HG03439 (cell line): ENCODE measurements around the gene BICD1.

Experiments used
- ATAC-seq: cut with Tn5 transposase; IDR thresholded peaks from one replicate; pipeline ENCODE4 v1.9.1; 2021; ENCODE audit warnings: mild to moderate bottlenecking, moderate library complexity; ENCODE audit not compliant: unreplicated experiment

BICD1 gene

DNA sequence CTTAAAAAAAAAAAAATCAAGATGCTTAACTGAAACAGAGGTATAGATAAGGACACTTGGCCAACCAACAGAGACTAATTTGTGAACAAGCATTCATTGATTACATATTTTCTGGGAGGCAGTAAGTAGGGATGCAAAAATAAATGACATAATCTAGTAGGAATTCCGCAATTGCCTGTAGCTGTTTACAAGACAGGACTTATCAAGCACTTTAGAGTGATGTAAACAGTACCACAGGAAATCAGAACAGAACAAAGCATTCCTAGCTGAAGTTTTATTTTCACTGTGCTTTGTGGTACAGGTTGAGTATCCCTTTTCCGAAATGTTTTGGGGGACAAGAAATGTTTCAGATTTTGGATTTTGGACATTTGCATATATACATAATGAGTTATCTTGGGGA, 224.5 kb downstream of the BICD1 start:
- no peak for ATAC-seq

DNA sequence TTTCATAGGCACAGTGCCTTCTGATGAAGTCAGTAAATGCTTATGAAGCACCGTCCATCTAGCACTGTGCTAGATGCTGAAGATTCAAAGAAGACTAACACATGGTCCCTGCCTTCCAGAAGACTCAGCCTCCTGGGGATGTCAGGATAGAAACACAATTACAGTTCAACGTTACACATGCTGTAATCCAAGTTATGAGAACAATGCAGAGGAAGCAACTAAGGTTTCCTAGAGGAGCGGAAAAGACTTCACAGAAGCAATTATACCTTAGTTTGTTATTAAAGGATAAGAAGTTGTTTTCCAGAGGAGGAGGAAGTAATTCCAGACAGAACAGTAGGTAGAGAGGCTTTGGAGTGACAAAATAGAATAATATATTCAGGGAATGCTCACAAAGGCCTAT, 225.8 kb downstream of the BICD1 start:
- no peak for ATAC-seq

- ATAC-seq = peak; percentile 84
These were observed 227.7 kb downstream of the BICD1 start for GRCh38 chr12:32334371-32334777.

- no peak for ATAC-seq
These were observed 229.6 kb downstream of the BICD1 start for GRCh38 chr12:32336261-32336660.

GRCh38 chr12:32343496-32343895, 236.8 kb downstream of the BICD1 start:
- ATAC-seq = no peak

- no peak for ATAC-seq
These were observed 237.4 kb downstream of the BICD1 start for GRCh38 chr12:32344047-32344446.

- no peak for ATAC-seq
These were observed 246.9 kb downstream of the BICD1 start for GRCh38 chr12:32353540-32353939.

GRCh38 chr12:32357601-32358249, 251.1 kb downstream of the BICD1 start:
- ATAC-seq = no peak

DNA sequence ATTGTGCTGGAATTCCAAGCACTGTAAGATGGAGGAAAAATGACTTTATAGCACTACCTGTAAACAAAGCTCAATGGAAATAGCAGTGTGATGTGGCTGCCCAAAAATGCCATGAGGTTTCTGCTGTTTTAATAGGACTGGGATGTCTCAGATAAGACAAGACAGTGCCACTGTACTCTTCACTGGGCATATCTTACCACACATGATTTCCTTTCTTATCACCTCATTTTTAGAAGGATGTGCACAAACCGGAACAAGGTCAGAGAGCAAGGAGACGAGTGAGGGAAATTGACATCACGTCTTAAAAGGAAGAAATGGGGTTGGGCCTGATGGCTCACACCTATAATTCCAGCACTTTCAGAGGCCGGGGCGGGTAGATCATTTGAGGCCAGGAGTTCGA, 254.3 kb downstream of the BICD1 start:
- no peak for ATAC-seq

DNA sequence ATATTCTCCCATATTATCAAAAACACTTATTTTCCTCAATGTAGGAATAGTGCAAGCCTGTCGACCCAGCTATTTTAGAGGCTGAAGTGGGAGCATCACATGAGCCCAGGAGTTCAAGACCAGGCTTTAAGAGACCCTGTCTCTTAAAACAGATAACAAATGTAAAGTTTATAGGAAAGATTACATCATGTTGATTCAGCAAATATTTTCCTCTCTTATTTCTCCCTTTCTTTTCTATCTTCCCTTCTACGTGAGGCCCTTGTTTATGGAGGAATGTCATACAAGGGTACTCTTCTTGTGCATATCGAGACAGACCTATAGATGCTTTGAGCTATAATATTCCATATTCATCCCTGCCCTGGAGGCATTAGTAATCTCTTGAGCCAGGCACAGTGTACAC, 256.2 kb downstream of the BICD1 start:
- no peak for ATAC-seq

- no peak for ATAC-seq
These were observed 258.9 kb downstream of the BICD1 start for GRCh38 chr12:32365473-32366064.

GRCh38 chr12:32366714-32367113, 260.1 kb downstream of the BICD1 start:
- no peak for ATAC-seq

- no peak for ATAC-seq
These were observed 260.7 kb downstream of the BICD1 start for GRCh38 chr12:32367381-32367780.

DNA sequence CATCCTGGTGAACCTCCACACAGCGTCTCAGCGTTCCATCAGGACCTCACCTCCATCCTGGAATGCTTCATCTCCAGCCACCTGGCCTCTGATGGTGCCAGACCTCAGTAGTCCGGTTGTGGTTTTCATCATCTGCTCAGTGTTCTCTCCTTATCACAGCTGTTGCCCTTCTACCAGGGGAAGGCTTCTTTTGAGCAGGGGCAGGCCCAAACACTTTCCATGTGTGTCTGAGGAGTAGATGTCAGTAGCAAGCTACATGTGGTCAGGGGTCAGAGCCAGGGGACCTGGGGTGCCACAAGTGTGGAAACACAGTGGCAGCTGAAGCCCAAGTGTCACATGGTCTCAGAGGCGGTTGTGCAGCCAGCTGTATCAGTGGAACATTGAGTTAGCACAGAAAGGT, 262.6 kb downstream of the BICD1 start:
- ATAC-seq = no peak

GRCh38 chr12:32377344-32378055, 270.9 kb downstream of the BICD1 start:
- ATAC-seq = no peak

GRCh38 chr12:32379213-32379612, 272.6 kb downstream of the BICD1 start:
- ATAC-seq = no peak

GRCh38 chr12:32379667-32380066, 273.0 kb downstream of the BICD1 start:
- no peak for ATAC-seq

DNA sequence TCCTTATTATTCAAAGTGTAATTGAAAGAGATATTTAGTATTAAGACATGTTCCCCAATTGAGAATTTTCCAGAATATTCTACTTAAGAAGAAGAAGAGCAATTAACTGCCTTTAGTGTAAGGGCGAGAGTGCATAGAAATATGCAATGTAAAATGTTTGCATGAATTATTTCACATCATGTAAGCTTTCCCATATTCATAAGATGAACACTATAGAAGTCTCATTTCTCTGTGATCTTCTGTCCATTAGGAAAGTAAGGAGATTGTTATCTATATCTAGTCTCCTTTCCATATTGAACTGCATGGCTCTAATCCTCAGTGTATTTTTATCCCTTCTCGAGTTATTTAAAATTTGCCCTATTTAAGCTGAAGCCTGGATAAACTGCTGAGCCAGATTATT, 275.6 kb downstream of the BICD1 start:
- ATAC-seq = no peak

DNA sequence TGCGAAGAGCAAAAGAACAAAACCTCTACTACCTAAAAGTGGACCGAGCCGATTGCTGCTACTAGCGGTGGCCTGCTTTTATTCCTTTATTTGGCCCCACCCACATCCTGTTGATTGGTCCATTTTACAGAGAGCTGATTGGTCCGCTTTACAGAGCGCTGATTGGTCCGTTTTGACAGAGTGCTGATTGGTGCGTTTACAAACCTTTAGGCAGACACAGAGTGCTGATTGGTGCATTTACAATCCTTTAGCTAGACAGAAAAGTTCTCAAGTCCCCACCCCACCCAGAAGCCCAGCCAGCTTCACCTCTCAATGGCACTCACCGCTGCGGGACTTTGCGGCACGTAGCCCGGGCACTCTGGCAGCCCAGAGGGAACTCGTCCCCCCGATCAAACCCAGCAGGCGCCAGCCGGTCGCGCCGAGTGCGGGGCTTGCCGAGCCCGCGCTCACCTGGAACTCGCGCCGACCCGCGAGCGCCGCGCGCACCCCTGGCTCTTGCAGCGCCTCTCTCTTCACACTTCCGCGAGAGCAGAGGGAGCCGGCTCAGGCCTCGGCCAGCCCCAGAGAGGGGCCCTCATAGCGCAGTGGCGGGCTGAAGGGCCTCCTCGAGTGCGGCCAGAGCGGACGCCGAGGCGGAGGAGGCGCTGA, 284.0 kb downstream of the BICD1 start:
- no peak for ATAC-seq

- ATAC-seq = no peak
These were observed 288.4 kb downstream of the BICD1 start for GRCh38 chr12:32395026-32395425.

- no peak for ATAC-seq
These were observed 291.0 kb downstream of the BICD1 start for GRCh38 chr12:32397696-32398095.

GRCh38 chr12:32398181-32398580, 291.5 kb downstream of the BICD1 start:
- ATAC-seq = no peak
